ENCODE results near the gene THBS2. TPM values are rescaled to one million over a fixed set of nuclear protein-coding genes. Genes with fewer than 3 reads are reported as not detected.

THBS2 gene
- total RNA-seq, 2 experiments from 2014 or later, result not detected

- no peak for TF ChIP-seq EZH2phosphoT487 (IDR thresholded peaks at IDR 0.05; ENCODE audit: borderline replicate concordance, low read depth, low read length)
- TF ChIP-seq, protein P1, sequence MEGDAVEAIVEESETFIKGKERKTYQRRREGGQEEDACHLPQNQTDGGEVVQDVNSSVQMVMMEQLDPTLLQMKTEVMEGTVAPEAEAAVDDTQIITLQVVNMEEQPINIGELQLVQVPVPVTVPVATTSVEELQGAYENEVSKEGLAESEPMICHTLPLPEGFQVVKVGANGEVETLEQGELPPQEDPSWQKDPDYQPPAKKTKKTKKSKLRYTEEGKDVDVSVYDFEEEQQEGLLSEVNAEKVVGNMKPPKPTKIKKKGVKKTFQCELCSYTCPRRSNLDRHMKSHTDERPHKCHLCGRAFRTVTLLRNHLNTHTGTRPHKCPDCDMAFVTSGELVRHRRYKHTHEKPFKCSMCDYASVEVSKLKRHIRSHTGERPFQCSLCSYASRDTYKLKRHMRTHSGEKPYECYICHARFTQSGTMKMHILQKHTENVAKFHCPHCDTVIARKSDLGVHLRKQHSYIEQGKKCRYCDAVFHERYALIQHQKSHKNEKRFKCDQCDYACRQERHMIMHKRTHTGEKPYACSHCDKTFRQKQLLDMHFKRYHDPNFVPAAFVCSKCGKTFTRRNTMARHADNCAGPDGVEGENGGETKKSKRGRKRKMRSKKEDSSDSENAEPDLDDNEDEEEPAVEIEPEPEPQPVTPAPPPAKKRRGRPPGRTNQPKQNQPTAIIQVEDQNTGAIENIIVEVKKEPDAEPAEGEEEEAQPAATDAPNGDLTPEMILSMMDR (conservative IDR thresholded peaks at IDR 0.05; ENCODE audit: low read length), result no peak
Measured at GRCh38 chr6:169291646-169292337, 38.1 kb upstream of the THBS2 start.

GRCh38 chr6:169291148-169291547, 37.5 kb upstream of the THBS2 start:
- intact Hi-C loops (cut with micrococcal nuclease; ENCODE audit: unreplicated experiment), result no loop called here
- Histone ChIP-seq H3K9me2 (ENCODE audit: insufficient read depth, low read length) (no peaks in the 10 kb centered on the region), H3K4me2 (ENCODE audit: low read length) (no peak overlapping the region), H3K27ac (ENCODE audit: low read depth, low read length, poor library complexity, severe bottlenecking) (no peak overlapping the region), H4K20me1 (ENCODE audit: insufficient read depth, low read length) (no peaks in the 10 kb centered on the region), H3K9me3 (ENCODE audit: low read length) (no peaks in the 10 kb centered on the region), H3K4me3 (ENCODE audit: low read depth, low read length, poor library complexity, severe bottlenecking) (no peak overlapping the region), H2AFZ (ENCODE audit: low read length) (no peak overlapping the region), H3K36me3 (ENCODE audit: insufficient read depth, low read length) (no peaks in the 10 kb centered on the region), H3K4me1 (ENCODE audit: insufficient read depth, low read length, poor library complexity, severe bottlenecking) (no peaks in the 10 kb centered on the region), H3K79me2 (ENCODE audit: insufficient read depth, low read depth, low read length) (no peaks in the 10 kb centered on the region)
- TF ChIP-seq, protein P1 (conservative IDR thresholded peaks at IDR 0.05; ENCODE audit: low read length), result no peak
- TF ChIP-seq EZH2phosphoT487 (IDR thresholded peaks at IDR 0.05; ENCODE audit: borderline replicate concordance, low read depth, low read length), result no peak
- ChIA-PET POLR2A (no interaction called here), CTCF (ENCODE audit: unreplicated experiment) (no interaction called here)
- no peak for DNase-seq (ENCODE audit: low spot score)
- no TSS peak for BruUV-seq (replicated peaks)

More at GRCh38 chr6:169291646-169292337, 38.1 kb upstream of the THBS2 start:
- no TSS peak for BruUV-seq (replicated peaks)
- no peak for DNase-seq (ENCODE audit: low spot score)
- H3K4me3 ChIP-seq (ENCODE audit: low read depth, low read length, poor library complexity, severe bottlenecking), result no peak overlapping the region
- no peak overlapping the region for H3K4me2 ChIP-seq (ENCODE audit: low read length)
- ChIA-PET CTCF (ENCODE audit: unreplicated experiment) (no interaction called here), POLR2A (no interaction called here)
- H3K27ac ChIP-seq (ENCODE audit: low read depth, low read length, poor library complexity, severe bottlenecking), result no peak overlapping the region
- no peaks in the 10 kb centered on the region for H3K4me1 ChIP-seq (ENCODE audit: insufficient read depth, low read length, poor library complexity, severe bottlenecking)
- H3K9me3 ChIP-seq (ENCODE audit: low read length), result no peaks in the 10 kb centered on the region
- no peaks in the 10 kb centered on the region for H3K36me3 ChIP-seq (ENCODE audit: insufficient read depth, low read length)
- intact Hi-C loops (cut with micrococcal nuclease; ENCODE audit: unreplicated experiment), result no loop called here
- no peaks in the 10 kb centered on the region for H3K79me2 ChIP-seq (ENCODE audit: insufficient read depth, low read depth, low read length)
- H2AFZ ChIP-seq (ENCODE audit: low read length), result no peak overlapping the region
- no peaks in the 10 kb centered on the region for H3K9me2 ChIP-seq (ENCODE audit: insufficient read depth, low read length)
- no peaks in the 10 kb centered on the region for H4K20me1 ChIP-seq (ENCODE audit: insufficient read depth, low read length)

DNA sequence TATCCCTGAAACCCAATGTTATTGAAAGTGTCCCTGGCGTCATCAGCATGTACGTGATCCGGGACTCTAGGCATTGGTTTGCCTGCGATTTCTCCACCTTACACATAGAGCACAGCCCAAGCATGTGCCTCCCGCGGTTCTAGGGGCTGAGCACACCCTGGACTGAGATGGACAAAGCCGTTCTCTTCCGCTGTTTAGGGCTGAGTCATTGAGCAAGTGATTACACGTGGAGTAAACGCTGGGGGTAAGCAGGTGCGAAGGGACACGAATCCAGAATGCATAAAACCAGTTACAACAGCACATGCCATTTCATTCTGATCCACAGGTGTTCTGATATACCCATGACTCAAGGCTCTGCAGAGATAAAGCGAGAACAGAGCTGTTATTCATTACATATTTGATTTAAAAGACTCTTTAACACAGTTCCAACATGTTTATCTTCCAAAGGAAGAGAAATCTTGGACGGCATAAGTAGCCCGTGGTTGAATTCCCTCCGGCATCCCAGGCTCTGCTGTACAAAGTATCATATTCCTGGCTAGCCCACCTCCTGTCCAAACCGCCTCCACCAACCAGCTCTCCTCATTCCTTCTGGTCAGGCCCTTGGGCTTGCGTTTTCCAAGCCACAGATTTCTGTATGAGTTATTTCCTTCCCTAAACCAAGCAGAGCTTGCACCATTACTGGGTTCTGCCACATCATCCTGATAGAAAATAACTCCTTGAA, 36.1 kb upstream of the THBS2 start:
- DNase-seq (ENCODE audit: low spot score), result no peak
- Histone ChIP-seq H2AFZ (ENCODE audit: low read length) (no peak overlapping the region), H3K9me3 (ENCODE audit: low read length) (no peaks in the 10 kb centered on the region), H3K36me3 (ENCODE audit: insufficient read depth, low read length) (no peaks in the 10 kb centered on the region), H3K4me1 (ENCODE audit: insufficient read depth, low read length, poor library complexity, severe bottlenecking) (no peaks in the 10 kb centered on the region), H3K9me2 (ENCODE audit: insufficient read depth, low read length) (no peaks in the 10 kb centered on the region), H4K20me1 (ENCODE audit: insufficient read depth, low read length) (no peaks in the 10 kb centered on the region), H3K79me2 (ENCODE audit: insufficient read depth, low read depth, low read length) (no peaks in the 10 kb centered on the region), H3K27ac (ENCODE audit: low read depth, low read length, poor library complexity, severe bottlenecking) (no peak overlapping the region), H3K4me3 (ENCODE audit: low read depth, low read length, poor library complexity, severe bottlenecking) (no peak overlapping the region), H3K4me2 (ENCODE audit: low read length) (no peak overlapping the region)
- CTCF ChIA-PET (ENCODE audit: unreplicated experiment), result no interaction called here
- no peak for TF ChIP-seq EZH2phosphoT487 (IDR thresholded peaks at IDR 0.05; ENCODE audit: borderline replicate concordance, low read depth, low read length)
- TF ChIP-seq, protein P1 (conservative IDR thresholded peaks at IDR 0.05; ENCODE audit: low read length), result no peak
- intact Hi-C loops (cut with micrococcal nuclease; ENCODE audit: unreplicated experiment), result no loop called here
- BruUV-seq (replicated peaks), result no TSS peak
- POLR2A ChIA-PET, result no interaction called here

All from OCI-LY7 (cell line).